ENCODE data around the gene ADGRD1.

DNA sequence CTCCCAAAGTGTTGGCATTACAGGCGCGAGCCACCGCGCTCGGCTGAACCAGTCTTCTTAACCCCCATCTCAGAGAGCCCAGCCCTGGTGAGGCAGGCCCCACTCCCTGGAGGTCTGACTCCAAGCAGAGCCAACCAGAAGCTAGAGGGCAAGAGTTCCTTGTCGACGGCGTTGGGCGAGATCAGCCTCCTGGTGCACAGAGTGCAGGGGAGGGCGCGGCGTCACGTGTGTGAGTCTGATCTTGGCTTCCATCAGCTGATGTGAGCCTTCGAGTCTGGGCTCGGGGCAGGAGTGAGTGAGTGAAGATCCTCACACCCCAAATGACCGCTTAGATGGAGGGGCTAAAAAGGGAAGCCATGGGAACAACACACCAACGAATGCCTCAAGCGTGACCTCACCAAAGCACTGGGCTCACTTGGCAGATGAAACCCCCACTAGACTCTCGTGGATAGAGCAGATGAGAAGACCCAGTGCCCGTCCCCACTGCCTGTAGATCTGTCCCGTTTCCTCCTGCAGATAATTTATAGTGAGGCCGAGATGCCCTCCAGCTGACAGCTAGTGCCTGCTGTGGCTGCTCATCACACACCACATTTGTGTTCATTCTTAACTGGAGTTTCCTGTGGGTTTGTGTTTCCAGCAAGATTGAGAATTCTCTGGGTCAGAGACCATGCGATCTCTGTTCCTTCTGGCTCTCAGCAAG, 28.6 kb upstream of the ADGRD1 start:
- TF ChIP-seq, protein P1, sequence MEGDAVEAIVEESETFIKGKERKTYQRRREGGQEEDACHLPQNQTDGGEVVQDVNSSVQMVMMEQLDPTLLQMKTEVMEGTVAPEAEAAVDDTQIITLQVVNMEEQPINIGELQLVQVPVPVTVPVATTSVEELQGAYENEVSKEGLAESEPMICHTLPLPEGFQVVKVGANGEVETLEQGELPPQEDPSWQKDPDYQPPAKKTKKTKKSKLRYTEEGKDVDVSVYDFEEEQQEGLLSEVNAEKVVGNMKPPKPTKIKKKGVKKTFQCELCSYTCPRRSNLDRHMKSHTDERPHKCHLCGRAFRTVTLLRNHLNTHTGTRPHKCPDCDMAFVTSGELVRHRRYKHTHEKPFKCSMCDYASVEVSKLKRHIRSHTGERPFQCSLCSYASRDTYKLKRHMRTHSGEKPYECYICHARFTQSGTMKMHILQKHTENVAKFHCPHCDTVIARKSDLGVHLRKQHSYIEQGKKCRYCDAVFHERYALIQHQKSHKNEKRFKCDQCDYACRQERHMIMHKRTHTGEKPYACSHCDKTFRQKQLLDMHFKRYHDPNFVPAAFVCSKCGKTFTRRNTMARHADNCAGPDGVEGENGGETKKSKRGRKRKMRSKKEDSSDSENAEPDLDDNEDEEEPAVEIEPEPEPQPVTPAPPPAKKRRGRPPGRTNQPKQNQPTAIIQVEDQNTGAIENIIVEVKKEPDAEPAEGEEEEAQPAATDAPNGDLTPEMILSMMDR (IDR thresholded peaks at IDR 0.05), result no peak
- no peak for TF ChIP-seq POLR2AphosphoS5 (IDR thresholded peaks at IDR 0.05; ENCODE audit: insufficient read depth in 1 of 2, low read depth in 1 of 2)

Measured in vagina (tissue), 2 donors.